GM19324 (cell line): ENCODE results near the gene UBE2S.

Experiments
- ATAC-seq: cut with Tn5 transposase; IDR thresholded peaks from one replicate; pipeline ENCODE4 v1.9.1; 2021; ENCODE audit warnings: mild to moderate bottlenecking, moderate library complexity; ENCODE audit not compliant: unreplicated experiment, low FRiP score

UBE2S gene

DNA sequence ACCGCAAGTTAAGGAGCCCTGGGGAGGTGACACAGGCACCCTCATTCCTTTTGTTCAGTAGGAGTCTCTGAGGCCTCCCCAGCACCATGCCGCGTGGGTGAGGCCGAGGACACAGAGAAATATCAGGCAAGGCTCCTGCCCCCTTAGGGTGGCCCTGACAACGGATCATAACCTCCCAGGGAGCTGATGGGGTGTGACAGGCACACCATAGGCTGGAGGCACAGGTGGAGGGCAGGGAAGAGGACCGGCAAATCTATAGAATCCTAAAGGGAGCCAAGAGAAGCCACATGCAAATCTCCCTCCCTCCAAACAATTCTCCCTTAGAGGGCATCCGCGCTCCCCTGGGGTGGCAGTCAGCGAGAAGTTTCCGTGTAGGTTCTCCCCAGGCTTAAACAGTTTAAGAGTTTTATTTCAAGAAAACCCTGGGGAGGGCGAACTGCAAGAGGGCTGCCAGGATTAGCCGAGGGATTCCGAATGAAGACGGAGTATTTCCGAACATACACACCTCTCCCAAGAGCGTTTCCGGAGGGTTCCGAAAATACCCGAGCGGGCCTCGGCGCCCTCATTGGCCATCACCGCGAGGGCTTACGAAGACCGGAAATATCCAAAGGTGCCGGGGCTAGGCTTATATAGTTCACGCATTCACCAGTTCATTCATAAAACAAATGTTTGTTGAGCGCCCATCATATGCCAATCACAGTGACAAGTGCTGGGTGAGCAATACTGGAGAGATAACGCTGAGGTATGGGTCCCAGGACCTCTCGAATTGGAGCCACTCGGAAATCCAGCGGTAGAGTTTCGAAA, 22.5 kb downstream of the UBE2S start:
- peak; percentile 50 for ATAC-seq

DNA sequence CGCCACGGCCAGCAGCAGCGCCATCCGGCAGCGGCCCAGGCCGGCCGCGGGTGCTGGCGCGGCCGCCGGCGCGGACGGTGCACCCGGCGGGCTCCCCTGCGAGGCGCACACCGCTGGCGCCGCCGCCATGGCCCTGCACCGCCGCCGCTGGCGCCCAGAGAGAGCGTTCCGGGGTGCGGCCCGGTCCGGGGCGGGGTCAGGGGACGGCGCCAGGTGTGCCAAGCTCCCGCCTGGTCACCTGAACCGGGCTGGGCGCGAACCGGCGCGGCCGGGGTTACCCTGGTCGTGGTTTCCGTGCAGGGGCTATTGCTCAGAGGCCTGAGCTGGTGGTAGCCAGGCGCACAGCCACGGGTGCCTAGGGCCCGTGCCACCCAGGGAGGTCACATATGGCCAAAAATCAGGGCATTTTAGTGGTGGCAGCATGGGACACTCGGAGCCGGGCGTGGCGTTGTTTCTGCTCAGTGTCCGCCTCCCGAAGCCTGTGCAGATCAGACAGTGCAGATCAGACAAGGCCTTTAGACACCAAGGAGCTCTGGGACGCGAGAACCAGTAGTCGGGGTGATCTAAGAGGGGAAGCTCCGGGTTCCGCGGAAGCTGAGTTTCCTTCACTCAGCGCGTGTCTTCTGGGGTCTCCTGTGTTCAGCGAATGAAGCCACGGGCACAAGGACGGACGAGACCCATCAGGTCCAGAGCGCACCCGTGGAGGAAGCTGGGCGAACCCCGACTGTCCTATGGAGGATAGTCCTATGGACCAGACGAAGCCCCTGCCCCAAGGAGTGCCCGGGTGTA, 23.3 kb downstream of the UBE2S start, which contains the start of gene TMEM238:
TSS of gene TMEM238 (minus strand) at position 162 of the 789 bp plus-strand sequence. CDS start at position 129, 33 bp downstream.
- ATAC-seq, result no peak

DNA sequence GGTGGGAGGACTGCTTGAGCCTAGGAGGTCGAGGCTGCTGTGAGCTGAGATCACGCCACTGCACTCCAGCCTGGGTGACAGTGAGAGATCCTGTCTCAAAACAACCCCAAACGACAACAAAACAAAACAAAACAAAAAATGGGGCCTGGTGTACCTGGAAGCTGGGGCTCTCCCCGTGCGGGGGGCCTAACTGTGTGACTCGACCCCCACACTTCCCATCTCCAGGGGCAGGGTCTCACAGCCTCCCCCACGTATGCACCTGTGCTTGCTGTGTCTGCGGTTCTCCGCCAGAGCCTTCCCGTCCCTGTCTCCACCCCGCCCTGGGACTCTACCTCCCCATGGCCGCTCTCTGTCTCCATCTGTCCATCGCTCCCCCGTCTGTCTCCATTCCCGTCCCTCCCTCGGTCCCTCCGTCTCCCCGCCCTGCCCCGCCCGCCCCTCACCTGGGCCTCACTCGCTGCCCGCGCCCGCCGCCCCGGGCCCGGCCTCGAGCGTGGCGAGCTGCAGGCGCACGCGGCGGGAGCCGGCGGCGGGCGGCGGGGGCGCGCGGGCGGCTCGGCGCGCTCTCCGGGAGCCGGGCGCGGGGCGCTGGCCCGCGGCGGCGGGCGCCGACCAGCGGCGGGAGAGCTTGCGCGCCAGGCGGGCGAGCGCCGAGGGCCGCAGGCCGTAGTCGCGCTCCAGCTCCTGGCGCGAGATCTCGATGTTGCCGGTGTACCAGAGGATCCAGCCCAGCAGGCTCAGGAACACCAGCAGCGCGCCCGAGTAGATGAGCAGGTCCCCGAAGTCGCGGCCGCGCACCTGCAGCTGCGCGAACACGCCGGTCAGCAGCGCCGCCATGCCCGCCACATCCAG, 24.1 kb downstream of the UBE2S start:
- ATAC-seq, result no peak

DNA sequence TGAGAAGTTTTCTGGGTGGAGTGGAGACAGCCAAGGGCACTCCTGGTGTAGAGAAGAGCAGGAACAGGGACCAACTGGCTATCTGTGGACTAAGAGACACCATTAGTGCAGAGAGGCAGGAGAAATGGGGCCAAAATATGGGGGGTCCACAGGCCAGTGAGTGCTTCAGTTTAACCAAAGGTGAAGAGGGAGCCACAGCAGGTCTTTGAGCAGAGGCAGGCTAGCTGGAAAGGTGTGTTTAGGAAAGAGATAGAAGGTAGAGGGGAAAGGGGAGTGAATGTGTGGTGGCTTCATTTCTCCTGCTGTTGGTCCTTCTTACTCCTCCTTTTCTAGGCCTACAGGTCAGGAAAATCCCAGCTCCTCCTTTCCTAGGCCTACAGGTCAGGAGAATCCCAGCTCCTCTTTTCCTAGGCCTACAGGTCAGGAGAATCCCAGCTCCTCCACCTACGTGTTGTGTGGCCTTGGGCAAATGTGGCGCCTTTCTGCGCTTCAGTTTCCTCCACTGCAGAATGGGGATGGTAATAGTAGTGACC, 25.0 kb downstream of the UBE2S start:
- ATAC-seq, result no peak

DNA sequence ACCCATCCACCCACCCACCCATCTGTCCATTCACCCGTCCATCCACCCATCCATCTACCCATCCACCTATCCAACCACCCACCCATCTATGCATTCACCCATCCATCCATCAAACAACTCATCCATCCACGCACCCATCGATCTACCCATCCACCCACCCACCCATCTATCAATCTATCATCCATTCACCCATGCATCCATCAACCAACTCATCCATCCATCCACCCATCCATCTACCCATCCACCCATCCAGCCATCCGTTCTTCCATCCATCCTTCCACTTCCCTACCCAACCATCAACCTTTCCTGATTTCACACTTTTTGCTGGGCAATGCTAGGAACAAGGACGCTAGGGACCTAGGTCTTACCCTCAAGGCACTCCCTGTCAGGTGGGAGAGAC, 25.6 kb downstream of the UBE2S start:
- no peak for ATAC-seq

DNA sequence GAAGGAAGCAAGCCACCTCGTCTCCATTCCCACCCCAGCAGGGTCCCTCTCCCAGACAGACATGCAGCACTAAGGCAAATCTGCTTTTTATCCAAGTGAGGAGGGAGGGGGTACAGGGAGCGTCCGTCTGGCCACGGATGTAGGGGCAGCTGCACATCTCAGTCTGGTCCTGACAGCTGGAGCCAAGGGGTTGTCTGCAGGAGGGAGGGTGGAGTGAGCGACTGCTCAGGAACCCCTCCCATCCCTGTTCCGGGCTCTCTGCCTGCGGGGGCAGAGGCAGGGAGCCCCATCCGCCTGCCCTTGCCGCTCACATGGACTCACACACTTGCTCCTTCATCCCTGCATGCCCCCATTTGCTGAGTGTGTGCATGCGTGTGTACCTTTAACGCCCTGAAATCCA, 28.4 kb downstream of the UBE2S start:
- no peak for ATAC-seq

DNA sequence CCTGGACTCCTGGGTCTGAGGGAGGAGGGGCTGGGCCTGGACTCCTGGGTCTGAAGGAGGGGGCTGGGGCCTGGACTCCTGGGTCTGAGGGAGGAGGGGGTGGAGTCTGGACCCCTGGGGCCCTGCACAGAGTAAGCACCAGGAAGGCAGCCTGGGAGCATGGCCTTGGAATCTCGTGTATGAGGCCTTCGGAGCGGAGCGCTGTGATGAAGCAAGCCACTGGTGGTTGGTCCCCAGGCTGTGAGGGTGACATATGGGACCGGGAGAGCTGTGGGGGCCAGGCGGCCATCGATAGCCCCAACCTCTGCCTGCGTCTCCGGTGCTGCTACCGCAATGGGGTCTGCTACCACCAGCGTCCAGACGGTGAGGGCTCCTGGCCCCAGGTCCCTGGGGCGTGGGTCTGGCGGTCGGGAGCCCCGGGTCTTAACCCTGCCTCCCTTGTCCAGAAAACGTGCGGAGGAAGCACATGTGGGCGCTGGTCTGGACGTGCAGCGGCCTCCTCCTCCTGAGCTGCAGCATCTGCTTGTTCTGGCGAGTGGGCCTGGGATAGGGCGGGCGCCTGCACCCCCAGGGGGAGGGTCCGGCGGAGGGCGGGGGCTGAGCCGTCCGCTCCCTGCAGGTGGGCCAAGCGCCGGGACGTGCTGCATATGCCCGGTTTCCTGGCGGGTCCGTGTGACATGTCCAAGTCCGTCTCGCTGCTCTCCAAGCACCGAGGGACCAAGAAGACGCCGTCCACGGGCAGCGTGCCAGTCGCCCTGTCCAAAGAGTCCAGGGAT, 30.0 kb downstream of the UBE2S start:
- ATAC-seq, result no peak

DNA sequence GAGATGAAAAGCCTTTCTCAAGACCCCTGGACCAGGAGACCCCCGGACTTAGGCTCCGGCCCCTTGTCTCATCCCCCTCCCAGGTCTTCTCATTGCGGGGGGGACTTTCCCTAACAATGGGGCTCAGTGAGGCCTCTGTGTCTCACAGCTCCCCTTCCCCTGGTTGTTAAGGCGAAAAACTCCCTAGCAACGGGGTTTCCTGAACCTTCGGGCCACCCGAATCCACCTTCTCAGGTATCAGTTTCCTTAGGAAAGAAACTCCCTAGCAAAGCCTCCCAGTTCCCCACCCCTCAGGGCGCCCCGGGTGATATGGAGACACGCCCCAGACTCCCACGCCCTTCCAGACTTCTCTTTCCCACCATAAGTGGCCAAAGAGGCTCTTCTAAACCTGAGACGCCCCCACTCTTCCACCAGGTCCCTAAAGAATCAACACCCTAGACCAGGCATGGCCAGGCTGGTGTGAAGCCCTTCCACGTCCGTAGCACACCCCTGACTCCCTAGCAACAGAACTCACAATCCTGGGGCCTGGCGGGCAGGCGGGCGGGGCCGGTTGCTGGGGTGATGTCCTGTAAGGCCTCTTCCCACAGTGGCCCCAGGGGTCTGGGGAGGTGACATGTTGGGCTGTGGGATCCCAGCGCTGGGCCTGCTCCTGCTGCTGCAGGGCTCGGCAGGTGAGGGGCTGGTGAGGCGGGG, 31.2 kb downstream of the UBE2S start, which contains the start of gene TMEM190:
TSS of gene TMEM190 (plus strand) at position 586 of the 693 bp plus-strand sequence. CDS start at position 614, 28 bp downstream.
- ATAC-seq, result no peak

GRCh38 chr19:55373993-55374757, 33.4 kb downstream of the UBE2S start:
- no peak for ATAC-seq

DNA sequence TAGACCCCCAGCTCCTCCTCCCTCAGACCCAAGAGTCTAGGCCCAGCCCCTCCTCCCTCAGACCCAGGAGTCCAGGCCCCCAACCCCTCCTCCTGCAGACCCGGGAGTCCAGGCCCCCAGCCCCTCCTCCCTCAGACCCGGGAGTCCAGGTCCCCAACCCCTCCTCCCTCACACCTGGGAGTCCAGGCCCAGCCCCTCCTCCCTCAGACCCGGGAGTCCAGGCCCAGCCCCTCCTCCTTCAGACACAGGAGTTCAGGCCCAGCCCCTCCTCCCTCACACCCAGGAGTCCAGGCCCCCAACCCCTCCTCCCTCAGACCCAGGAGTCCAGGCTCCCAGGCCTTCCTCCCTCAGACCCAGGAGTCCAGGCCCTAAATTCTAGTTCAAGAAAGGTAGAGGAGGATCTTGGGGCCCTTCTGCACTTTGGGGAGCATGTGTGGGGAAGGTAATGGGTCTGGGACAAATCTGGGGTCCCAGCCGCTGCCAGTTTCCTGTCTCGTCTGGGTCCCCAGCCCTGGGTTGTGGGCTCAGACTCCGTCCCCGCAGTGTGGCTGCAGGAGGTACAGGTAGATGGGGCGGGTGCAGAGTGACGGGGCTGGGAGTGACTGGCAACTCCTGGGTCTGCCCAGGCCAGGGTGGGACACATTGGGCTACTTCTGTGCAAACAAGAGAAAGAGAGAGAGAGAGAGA, 34.1 kb downstream of the UBE2S start:
- no peak for ATAC-seq

GRCh38 chr19:55372316-55373081, 35.1 kb downstream of the UBE2S start:
- no peak for ATAC-seq

DNA sequence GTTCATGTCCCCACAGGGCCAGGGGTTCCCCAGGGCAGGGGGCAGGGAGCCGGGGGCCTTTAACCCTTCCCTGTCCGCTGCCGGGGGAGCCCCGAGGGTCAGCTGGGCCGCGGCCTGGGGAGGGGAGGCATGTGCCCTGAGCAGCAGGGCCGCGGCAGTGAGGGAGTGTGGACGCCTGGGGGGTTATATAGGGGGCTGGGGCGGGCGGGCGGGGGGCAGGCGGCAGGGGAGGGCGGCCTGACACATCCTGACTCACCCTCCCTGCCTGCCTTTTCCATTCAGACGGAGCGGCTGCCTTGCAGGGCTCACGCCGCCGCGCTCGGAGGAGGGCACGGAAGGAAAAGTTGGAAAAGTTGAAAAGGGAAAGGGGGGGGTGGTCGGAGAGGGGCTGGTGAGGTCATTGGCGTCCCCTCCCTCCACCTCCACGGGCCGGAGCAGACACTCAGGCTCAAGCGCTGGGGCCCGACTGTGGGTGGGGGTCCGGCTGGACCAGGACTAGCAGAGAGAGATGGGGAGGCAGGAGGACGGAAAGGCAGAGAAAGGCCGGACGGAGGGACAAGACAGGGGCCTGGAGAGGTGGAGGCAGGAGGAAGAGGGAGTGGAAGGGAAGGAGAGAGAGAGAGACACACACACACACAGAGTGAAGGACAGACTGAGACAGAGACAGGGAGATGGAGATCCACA, 37.1 kb downstream of the UBE2S start, which contains the start of gene IL11:
TSS of gene IL11 (minus strand) at position 159 of the 684 bp plus-strand sequence. CDS start at position 6, 153 bp downstream.
- no peak for ATAC-seq

GRCh38 chr19:55369653-55370304, 37.8 kb downstream of the UBE2S start:
- ATAC-seq, result no peak

DNA sequence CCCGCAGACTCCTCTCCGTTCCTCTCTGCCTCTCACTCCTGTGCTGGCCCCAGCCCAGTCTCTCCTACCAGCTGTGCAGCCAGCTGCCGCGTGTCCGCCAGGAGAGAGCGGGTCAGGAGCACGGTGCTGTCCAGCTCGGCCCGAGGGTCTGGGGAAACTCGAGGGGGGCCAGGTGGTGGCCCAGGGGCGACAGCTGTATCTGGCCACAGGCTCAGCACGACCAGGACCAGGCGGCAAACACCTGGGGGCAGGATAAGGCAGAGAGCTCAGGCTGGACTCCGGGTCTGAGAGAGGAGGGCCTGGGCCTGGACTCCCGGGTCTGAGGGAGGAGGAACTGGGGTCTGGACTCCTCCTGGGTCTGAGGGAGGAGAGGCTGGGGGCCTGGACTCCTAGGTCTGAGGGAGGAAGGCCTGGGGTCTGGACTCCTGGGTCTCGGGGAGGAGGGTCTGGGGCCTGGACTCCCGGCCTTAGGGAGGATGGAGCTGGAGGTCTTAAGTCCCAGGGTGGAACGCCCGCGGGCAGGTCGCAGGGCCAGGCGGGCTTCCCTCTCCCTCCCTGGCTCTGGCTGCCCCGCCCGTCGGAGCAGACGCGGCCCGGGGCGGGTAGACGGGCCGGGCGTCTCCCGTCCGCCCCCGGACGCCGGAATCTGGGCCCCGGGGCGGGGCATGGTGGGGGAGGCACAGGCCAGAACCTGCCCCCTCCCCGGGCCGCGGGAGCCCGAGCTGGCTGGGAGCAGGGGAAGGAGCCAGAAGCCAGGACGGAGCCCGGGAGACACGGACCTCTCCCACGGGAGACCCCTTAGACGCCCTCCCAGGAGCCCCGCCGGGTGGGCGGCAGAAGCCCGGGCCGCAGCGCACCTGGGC, 38.7 kb downstream of the UBE2S start:
- no peak for ATAC-seq

- no peak for ATAC-seq
These were observed 39.5 kb downstream of the UBE2S start for GRCh38 chr19:55368106-55368505.
